GM19397 (cell line): ENCODE data around the gene USP24.
"Not testable (repeated sequence)": the region's sequence is repeated elsewhere in the genome, so short reads cannot be mapped to it uniquely, and the experiment has no call there.

Experiments
- ATAC-seq: cut with Tn5 transposase; IDR thresholded peaks from one replicate; pipeline ENCODE4 v1.9.1; 2021; ENCODE audit warnings: mild to moderate bottlenecking, moderate library complexity; ENCODE audit not compliant: unreplicated experiment

The USP24 gene

GRCh38 chr1:55040933-55041494 lies 174.2 kb downstream of the USP24 start:
- no peak for ATAC-seq

GRCh38 chr1:55040083-55040932 lies 174.9 kb downstream of the USP24 start:
- ATAC-seq = no peak

GRCh38 chr1:55039342-55040082 lies 175.7 kb downstream of the USP24 start, which contains the start of gene PCSK9:
PCSK9 (plus strand) TSS chr1:55039548; CDS start chr1:55039838, 290 bp downstream.
- no peak for ATAC-seq

GRCh38 chr1:55038974-55039341 lies 176.2 kb downstream of the USP24 start:
- ATAC-seq = no peak

- no peak for ATAC-seq
Observed at GRCh38 chr1:55038552-55038838, 176.7 kb downstream of the USP24 start.

GRCh38 chr1:55037733-55038551 lies 177.2 kb downstream of the USP24 start:
- no peak for ATAC-seq

- ATAC-seq = no peak
Observed at GRCh38 chr1:55035904-55036303, 179.3 kb downstream of the USP24 start.

GRCh38 chr1:55034476-55035133 lies 180.6 kb downstream of the USP24 start:
- ATAC-seq = no peak

GRCh38 chr1:55033265-55033614 lies 181.9 kb downstream of the USP24 start:
- ATAC-seq = no peak

- ATAC-seq = not testable (repeated sequence)
Observed at GRCh38 chr1:55031098-55031497, 184.1 kb downstream of the USP24 start.

- ATAC-seq = not testable (repeated sequence)
Observed at GRCh38 chr1:55026682-55027081, 188.5 kb downstream of the USP24 start.

GRCh38 chr1:55024163-55024562 lies 191.0 kb downstream of the USP24 start:
- not testable (repeated sequence) for ATAC-seq

GRCh38 chr1:55021942-55022546 lies 193.1 kb downstream of the USP24 start:
- peak; percentile 79 for ATAC-seq

GRCh38 chr1:55018395-55018794 lies 196.8 kb downstream of the USP24 start:
- no peak for ATAC-seq
